Testis (tissue), 3 donors: Measurements from ENCODE around the gene OPCML. TPM values are rescaled to one million over a fixed set of nuclear protein-coding genes. Genes with fewer than 3 reads are reported as not detected.

ENCODE experiments used
- DNase-seq: peaks from one replicate; pipeline ENCODE4 v3.0.0-alpha.2; 2019
- H3K27ac ChIP-seq, 2 donors: fragments of 200-600 bp; sonication (generic); one replicate each; pipeline ENCODE4 v1.5.1; 2019
- H3K27me3 ChIP-seq: fragments of 200-600 bp; sonication (generic); one replicate; pipeline ENCODE4 v1.5.1; 2019
- H3K36me3 ChIP-seq: fragments of 200-600 bp; sonication (generic); one replicate; pipeline ENCODE4 v1.5.1; 2017; ENCODE audit warnings: low read depth; ENCODE audit errors: missing control alignments
- H3K4me1 ChIP-seq: fragments of 200-600 bp; sonication (generic); one replicate; pipeline ENCODE4 v1.5.1; 2019
- H3K4me3 ChIP-seq, 2 donors: fragments of 200-600 bp; sonication (generic); one replicate each; pipeline ENCODE4 v1.5.1; 2017 to 2019
- H3K9me3 ChIP-seq: fragments of 200-600 bp; sonication (generic); one replicate; pipeline ENCODE4 v1.5.1; 2017
- POLR2A ChIP-seq: fragments of 450-650 bp; IDR thresholded peaks from one replicate; pipeline ENCODE4 v1.6.1; 2017; ENCODE audit warnings: antibody characterized with exemption, mild to moderate bottlenecking, moderate library complexity
- WGBS, 2 donors: methylation state at CpG; one replicate each; pipeline ENCODE4 v1.1.5; 2018; 5-methylcytosine and 5-hydroxymethylcytosine counted together
- intact Hi-C: fragments of 100-400 bp; cut with DNase I; formaldehyde crosslinking; loops from one replicate; pipeline ENCODE4 v1.15.1; 2023; ENCODE audit warnings: low total_unique reads
- polyA plus RNA-seq: library from polyadenylated mRNA; stranded (reverse); fragments of 350-450 nt; fragmentation: Illumina TruSeq; extraction: RNeasy Lipid Tissue Mini Kit (QIAGEN cat#74804); gene quantifications from one replicate; pipeline ENCODE4 v1.2.3, GENCODE V29; 2014; ENCODE audit warnings: low read depth, low replicate concordance; ENCODE audit not compliant: insufficient read depth
- total RNA-seq, 2 donors: library from RNA; depleted of rRNA; stranded (reverse); fragments of >200 nt; gene quantifications; one replicate each; pipeline ENCODE4 v1.2.3, GENCODE V29; 2016
- TF ChIP-seq, protein P1 (sequence below), 3 experiments: fragments of 450-650 bp in 2 of 3; fragments of 200-600 bp in 1 of 3; sonication (generic) in 1 of 3; IDR thresholded peaks; one replicate each; pipeline ENCODE4 v1.5.1; 2016 to 2019; ENCODE audit warnings: antibody characterized with exemption in 3 of 3, mild to moderate bottlenecking in 2 of 3, moderate library complexity in 1 of 3

The OPCML gene
- total and polyA plus RNA-seq, 3 donors from 2014 or later, result 0.16 to 2.7 (median 0.62) TPM

DNA sequence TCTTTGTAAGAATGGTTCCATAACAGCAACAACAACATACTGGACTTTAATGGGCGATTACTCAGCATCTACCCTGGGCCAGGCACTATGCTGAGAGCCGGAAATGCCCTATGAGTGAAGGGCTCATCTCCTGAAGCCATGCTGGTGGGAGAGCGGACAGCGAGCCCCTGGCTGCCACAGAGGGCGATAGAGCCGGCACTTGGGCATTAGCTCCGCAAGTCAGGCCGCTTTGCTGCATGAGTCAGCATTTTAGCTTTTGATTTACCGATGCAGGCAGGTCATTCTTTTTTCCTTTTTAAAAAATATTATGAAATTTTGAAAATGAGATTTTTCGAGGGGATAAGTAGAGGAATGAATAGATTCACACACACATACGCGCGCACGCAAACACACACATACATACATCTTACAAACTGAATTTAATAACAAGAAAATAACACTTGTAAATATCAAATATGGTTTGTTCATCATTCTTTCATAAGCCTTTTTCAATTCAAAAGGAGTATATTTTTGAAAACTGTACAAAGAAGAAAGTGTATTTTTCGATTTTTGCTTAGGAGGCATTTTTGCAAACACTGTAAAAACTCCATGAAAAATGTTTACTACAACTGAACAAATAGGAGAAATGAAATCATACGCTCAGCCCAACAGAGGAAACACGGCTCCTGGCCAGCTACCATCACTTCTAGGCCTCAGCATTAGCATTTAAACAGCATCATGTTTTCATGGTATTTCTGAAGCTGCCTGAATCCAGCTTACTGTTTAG, 667.3 kb downstream of the OPCML start:
- WGBS, 2 donors, result 92 to 95% methylated on average over 17 of the region's 17 CpGs
- Histone ChIP-seq H3K36me3 (no peaks in the 10 kb centered on the region), H3K4me3 (no peak overlapping the region), H3K27me3 (no peaks in the 10 kb centered on the region), H3K27ac (no peak overlapping the region), H3K9me3 (no peaks in the 10 kb centered on the region), H3K4me1 (no peaks in the 10 kb centered on the region)
- intact Hi-C loops, result no loop called here
- TF ChIP-seq, protein P1, sequence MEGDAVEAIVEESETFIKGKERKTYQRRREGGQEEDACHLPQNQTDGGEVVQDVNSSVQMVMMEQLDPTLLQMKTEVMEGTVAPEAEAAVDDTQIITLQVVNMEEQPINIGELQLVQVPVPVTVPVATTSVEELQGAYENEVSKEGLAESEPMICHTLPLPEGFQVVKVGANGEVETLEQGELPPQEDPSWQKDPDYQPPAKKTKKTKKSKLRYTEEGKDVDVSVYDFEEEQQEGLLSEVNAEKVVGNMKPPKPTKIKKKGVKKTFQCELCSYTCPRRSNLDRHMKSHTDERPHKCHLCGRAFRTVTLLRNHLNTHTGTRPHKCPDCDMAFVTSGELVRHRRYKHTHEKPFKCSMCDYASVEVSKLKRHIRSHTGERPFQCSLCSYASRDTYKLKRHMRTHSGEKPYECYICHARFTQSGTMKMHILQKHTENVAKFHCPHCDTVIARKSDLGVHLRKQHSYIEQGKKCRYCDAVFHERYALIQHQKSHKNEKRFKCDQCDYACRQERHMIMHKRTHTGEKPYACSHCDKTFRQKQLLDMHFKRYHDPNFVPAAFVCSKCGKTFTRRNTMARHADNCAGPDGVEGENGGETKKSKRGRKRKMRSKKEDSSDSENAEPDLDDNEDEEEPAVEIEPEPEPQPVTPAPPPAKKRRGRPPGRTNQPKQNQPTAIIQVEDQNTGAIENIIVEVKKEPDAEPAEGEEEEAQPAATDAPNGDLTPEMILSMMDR (IDR thresholded peaks at IDR 0.05), result no peak
- TF ChIP-seq POLR2A, result no peak
- no peak for DNase-seq

GRCh38 chr11:132862933-132863332, 669.4 kb downstream of the OPCML start:
- TF ChIP-seq POLR2A, result no peak
- TF ChIP-seq, protein P1 (IDR thresholded peaks at IDR 0.05), result no peak
- Histone ChIP-seq H3K4me1 (no peaks in the 10 kb centered on the region), H3K4me3 (no peak overlapping the region), H3K27ac (no peak overlapping the region), H3K36me3 (no peaks in the 10 kb centered on the region), H3K9me3 (no peaks in the 10 kb centered on the region), H3K27me3 (no peaks in the 10 kb centered on the region)
- DNase-seq, result no peak
- 66 to 89% methylated on average over 5 of the region's 5 CpGs for WGBS, 2 donors
- intact Hi-C loops, result no loop called here

- no peak for DNase-seq
- intact Hi-C loops, result no loop called here
- H3K4me1 ChIP-seq, result no peaks in the 10 kb centered on the region
- TF ChIP-seq, protein P1 (IDR thresholded peaks at IDR 0.05), result no peak
- H3K4me3 ChIP-seq, result no peak overlapping the region
- H3K27ac ChIP-seq, result no peak overlapping the region
- no peaks in the 10 kb centered on the region for H3K9me3 ChIP-seq
- H3K27me3 ChIP-seq, result no peaks in the 10 kb centered on the region
- 93 to 96% methylated on average over 5 of the region's 5 CpGs for WGBS, 2 donors
- no peaks in the 10 kb centered on the region for H3K36me3 ChIP-seq
These were observed 670.2 kb downstream of the OPCML start for GRCh38 chr11:132862137-132862536.

DNA sequence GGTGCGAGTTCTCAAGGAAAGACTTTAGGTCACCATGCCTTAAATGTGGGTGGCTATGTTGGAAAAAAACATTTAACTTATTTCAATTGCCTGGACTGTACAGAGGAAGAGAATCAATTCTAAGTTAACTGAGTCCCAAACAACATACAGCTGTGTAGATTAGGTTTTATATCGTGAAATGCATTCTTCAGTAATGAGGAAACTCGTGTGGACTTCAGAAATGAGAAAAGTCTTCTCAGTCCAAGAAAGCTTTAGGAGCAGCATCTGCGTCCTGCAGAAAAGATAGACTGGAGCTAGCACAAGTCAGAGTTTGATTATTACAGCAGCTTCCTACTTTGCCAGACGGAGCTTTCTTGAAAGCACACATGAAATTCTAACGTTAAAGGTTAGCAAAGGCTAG, 673.0 kb downstream of the OPCML start:
- intact Hi-C loops, result no loop called here
- DNase-seq, result no peak
- no peaks in the 10 kb centered on the region for H3K9me3 ChIP-seq
- no peak overlapping the region for H3K27ac ChIP-seq
- H3K27me3 ChIP-seq, result no peaks in the 10 kb centered on the region
- no peak for TF ChIP-seq POLR2A
- TF ChIP-seq, protein P1 (IDR thresholded peaks at IDR 0.05), result no peak
- H3K4me1 ChIP-seq, result no peaks in the 10 kb centered on the region
- H3K36me3 ChIP-seq, result no peaks in the 10 kb centered on the region
- WGBS, 2 donors, result 61 to 68% methylated on average over 6 of the region's 6 CpGs
- no peak overlapping the region for H3K4me3 ChIP-seq

DNA sequence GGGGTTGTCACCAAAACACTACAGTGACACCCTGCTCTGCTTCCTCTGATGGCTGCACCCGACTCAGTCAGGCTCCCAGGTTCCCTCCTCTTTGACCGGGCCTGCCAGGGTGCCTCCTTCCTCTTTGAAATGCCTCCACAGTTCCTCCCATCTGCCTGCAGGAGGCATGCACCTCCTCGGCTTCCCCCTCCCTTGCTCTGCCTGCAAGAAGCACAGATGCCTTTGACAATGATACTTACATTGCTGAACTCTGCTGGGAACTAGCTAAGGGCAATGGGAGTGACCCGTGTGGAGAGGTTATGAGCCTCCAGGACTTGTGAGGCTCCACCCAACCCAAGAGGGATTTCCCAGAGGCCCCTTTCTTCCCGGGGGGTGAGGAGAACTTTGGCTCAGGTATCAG, 674.1 kb downstream of the OPCML start:
- no peaks in the 10 kb centered on the region for H3K9me3 ChIP-seq
- TF ChIP-seq, protein P1 (IDR thresholded peaks at IDR 0.05), result no peak
- no peak for TF ChIP-seq POLR2A
- WGBS, 2 donors, result 29 to 38% methylated on average over 5 of the region's 5 CpGs
- no peak for DNase-seq
- no peak overlapping the region for H3K27ac ChIP-seq
- H3K27me3 ChIP-seq, result no peaks in the 10 kb centered on the region
- no peaks in the 10 kb centered on the region for H3K4me1 ChIP-seq
- H3K4me3 ChIP-seq, result no peak overlapping the region
- intact Hi-C loops, result no loop called here
- no peaks in the 10 kb centered on the region for H3K36me3 ChIP-seq
